Activated B cell treated with CpG ODN at 0.5 μM for 24 hours (primary cell): ENCODE data around the gene EIF5A. TPM values are rescaled to one million over a fixed set of nuclear protein-coding genes. Genes with fewer than 3 reads are reported as not detected.

Experiments
- ATAC-seq: fragments of 200-7000 bp; cut with Tn5 transposase; one replicate; pipeline ENCODE4 v1.10.0; 2021; ENCODE audit warnings: low read depth, mild to moderate bottlenecking, moderate library complexity
- CTCF ChIA-PET: fragments of 350-600 bp; sonication (Branson Sonifier 250); formaldehyde crosslinking; loops from one replicate; lab custom pipeline; 2021; ENCODE audit warnings: antibody characterized with exemption; lab: Charles Lee
- POLR2A ChIA-PET: fragments of 350-600 bp; sonication (Branson Sonifier 250); formaldehyde crosslinking; loops from one replicate; lab custom pipeline; 2021; ENCODE audit warnings: antibody characterized with exemption; lab: Charles Lee
- DNase-seq: peaks from one replicate; pipeline ENCODE4 v3.0.0; 2022
- H3K27ac Mint-ChIP-seq: one replicate; pipeline ENCODE4 v1.8.0; 2020; ENCODE audit warnings: mixed read lengths
- H3K27me3 Mint-ChIP-seq: one replicate; pipeline ENCODE4 v1.8.0; 2021; ENCODE audit warnings: mixed read lengths
- H3K36me3 Mint-ChIP-seq: one replicate; pipeline ENCODE4 v1.8.0; 2021; ENCODE audit warnings: low read depth, mixed read lengths
- H3K4me1 Mint-ChIP-seq: one replicate; pipeline ENCODE4 v1.8.0; 2021; ENCODE audit warnings: mixed read lengths
- H3K4me3 Mint-ChIP-seq: one replicate; pipeline ENCODE4 v1.8.0; 2020; ENCODE audit warnings: mild to moderate bottlenecking, mixed read lengths
- H3K9me3 Mint-ChIP-seq: one replicate; pipeline ENCODE4 v1.8.0; 2020; ENCODE audit warnings: mixed read lengths
- CTCF ChIP-seq: fragments of 200-600 bp; IDR thresholded peaks from one replicate; pipeline ENCODE4 v1.8.0; 2022; ENCODE audit warnings: antibody characterized with exemption, mild to moderate bottlenecking
- intact Hi-C: fragments of 100-400 bp; cut with micrococcal nuclease; formaldehyde crosslinking; loops from one replicate; pipeline ENCODE4 v1.15.1; 2024
- total RNA-seq: library from RNA; stranded (reverse); gene quantifications from 2 replicates; pipeline ENCODE4 v1.2.3, GENCODE V29; 2022

The EIF5A gene
- total RNA-seq, 1 donor from 2014 or later, result 656 TPM

GRCh38 chr17:7321466-7321865, 14.0 kb downstream of the EIF5A start:
- ChIA-PET POLR2A (interaction anchor here (0.6 to 1.5 kb wide), 3 partner anchors 12 to 28 kb away, joined by 3 to 4 read pairs (median 3); partner anchors contain the start of gene ACAP1), CTCF (interaction anchor here (0.8 to 1.0 kb wide), 4 partner anchors 8 to 30 kb away, joined by 3 read pairs; no protein-coding TSS in a partner anchor)
- TF ChIP-seq CTCF, result no peak
- no peaks in the 10 kb centered on the region for H3K9me3 Mint-ChIP-seq
- H3K4me1 Mint-ChIP-seq, result peaks cover 4% of the 10 kb centered on the region
- H3K27me3 Mint-ChIP-seq, result no peaks in the 10 kb centered on the region
- no peak overlapping the region for H3K27ac Mint-ChIP-seq
- intact Hi-C loops, result no loop called here
- ATAC-seq (no peak), DNase-seq (no peak)
- peaks cover 83% of the 10 kb centered on the region for H3K36me3 Mint-ChIP-seq
- H3K4me3 Mint-ChIP-seq, result no peak overlapping the region

- DNase-seq (no peak), ATAC-seq (no peak)
- TF ChIP-seq CTCF, result no peak
- Mint-ChIP-seq H3K4me3 (no peak overlapping the region), H3K4me1 (peaks cover 3% of the 10 kb centered on the region), H3K9me3 (no peaks in the 10 kb centered on the region), H3K36me3 (peaks cover 82% of the 10 kb centered on the region), H3K27ac (no peak overlapping the region), H3K27me3 (no peaks in the 10 kb centered on the region)
- intact Hi-C loops, result no loop called here
- POLR2A ChIA-PET, result interaction anchor here (0.8 to 1.5 kb wide), 2 partner anchors 14 to 27 kb away, joined by 3 to 4 read pairs; partner anchors contain the start of gene ACAP1
- CTCF ChIA-PET, result interaction anchor here (0.9 kb wide), 1 partner anchor 24 kb away, joined by 3 read pairs; no protein-coding TSS in a partner anchor
Observed at GRCh38 chr17:7322520-7323194, 15.2 kb downstream of the EIF5A start.

GRCh38 chr17:7323731-7324437, 16.5 kb downstream of the EIF5A start:
- TF ChIP-seq CTCF, result peak; percentile 64
- Mint-ChIP-seq H3K27me3 (no peaks in the 10 kb centered on the region), H3K9me3 (no peaks in the 10 kb centered on the region), H3K27ac (no peak overlapping the region), H3K36me3 (peaks cover 71% of the 10 kb centered on the region), H3K4me1 (peaks cover 15% of the 10 kb centered on the region), H3K4me3 (no peak overlapping the region)
- ChIA-PET POLR2A (interaction anchor here (0.9 to 1.3 kb wide), 3 partner anchors 8 to 27 kb away, joined by 3 to 7 read pairs (median 4); partner anchors contain the start of gene ACAP1), CTCF (interaction anchor here (0.7 to 2.2 kb wide), 6 partner anchors 10 to 26 kb away, joined by 3 to 18 read pairs (median 5); partner anchors contain the start of gene ACAP1)
- peak; percentile 62 for DNase-seq
- intact Hi-C loops, result loop anchor here (1.0 kb wide), 3 partner anchors 21 to 43 kb away; partner anchors contain the start of genes KCTD11 and SLC2A4
- ATAC-seq, result peak; percentile 41

- CTCF ChIA-PET, result interaction anchor here (0.7 to 2.2 kb wide), 8 partner anchors 9 to 151 kb away, joined by 3 to 18 read pairs (median 3); partner anchors contain the start of genes ACAP1 and GPS2
- POLR2A ChIA-PET, result interaction anchor here (0.7 to 3.6 kb wide), 6 partner anchors 8 to 27 kb away, joined by 3 to 20 read pairs (median 4); partner anchors contain the start of gene ACAP1
- TF ChIP-seq CTCF, result no peak
- H3K27me3 Mint-ChIP-seq, result no peaks in the 10 kb centered on the region
- DNase-seq (no peak), ATAC-seq (no peak)
- peaks cover 16% of the 10 kb centered on the region for H3K4me1 Mint-ChIP-seq
- peaks cover 72% of the 10 kb centered on the region for H3K36me3 Mint-ChIP-seq
- no peak overlapping the region for H3K4me3 Mint-ChIP-seq
- intact Hi-C loops, result loop anchor here (1.0 kb wide), 3 partner anchors 21 to 43 kb away; partner anchors contain the start of genes KCTD11 and SLC2A4
- H3K27ac Mint-ChIP-seq, result no peak overlapping the region
- H3K9me3 Mint-ChIP-seq, result no peaks in the 10 kb centered on the region
Observed at GRCh38 chr17:7324438-7324779, 17.0 kb downstream of the EIF5A start.
